Measurements from ENCODE around the gene SELENOK.

DNA sequence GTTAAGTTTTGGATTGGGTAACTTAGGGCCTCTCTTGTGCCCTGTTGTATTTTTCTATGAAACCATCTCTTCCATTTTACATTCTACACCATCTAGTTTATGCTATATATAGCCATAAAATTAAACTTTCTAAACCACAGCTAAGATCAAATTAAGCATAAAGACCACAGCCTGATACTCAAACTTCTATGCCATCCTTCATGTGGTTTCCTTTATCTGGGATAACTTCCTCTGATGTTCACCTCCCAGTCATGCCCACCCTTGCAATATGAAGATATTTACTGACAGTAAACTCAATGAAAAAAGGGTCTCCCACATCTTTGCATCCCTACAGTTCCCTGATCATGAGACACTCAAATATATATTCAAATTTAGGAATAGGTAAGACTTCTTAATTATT lies 4.2 kb downstream of the SELENOK start:
- TF ChIP-seq TAF1 (IDR thresholded peaks at IDR 0.05; ENCODE audit: borderline replicate concordance, low read depth, low read length) (no peak), POLR2AphosphoS5 (IDR thresholded peaks at IDR 0.05; ENCODE audit: low read depth, low read length) (no peak), POLR2A (IDR thresholded peaks at IDR 0.05; ENCODE audit: low read depth, low read length) (no peak)

All from GM12892 (cell line).